Esophagus (tissue), 2 donors: ENCODE measurements around the gene ADAM10. TPM values are rescaled to one million over a fixed set of nuclear protein-coding genes. Genes with fewer than 3 reads are reported as not detected.
"Not testable (repeated sequence)": the region's sequence is repeated elsewhere in the genome, so short reads cannot be mapped to it uniquely, and the experiment has no call there.

Experiments used
- H3K27ac ChIP-seq, 2 donors: one replicate each; pipeline ENCODE4 v1.5.1; 2013; ENCODE audit warnings: low read depth in 2 of 2, mild to moderate bottlenecking in 2 of 2, inconsistent platforms in 1 of 2, low read length in 1 of 2, moderate library complexity in 1 of 2
- H3K27me3 ChIP-seq, 2 donors: one replicate each; pipeline ENCODE4 v1.6.1; 2013; ENCODE audit warnings: low read length in 2 of 2, control low read depth in 1 of 2, mild to moderate bottlenecking in 1 of 2; ENCODE audit not compliant: insufficient read depth in 2 of 2, control insufficient read depth in 1 of 2
- H3K36me3 ChIP-seq, 2 donors: one replicate each; pipeline ENCODE4 v1.6.1; 2013; ENCODE audit warnings: low read length in 1 of 2; ENCODE audit not compliant: control insufficient read depth in 2 of 2, insufficient read depth in 2 of 2
- H3K4me1 ChIP-seq, 2 donors: one replicate each; pipeline ENCODE4 v1.6.1; 2013; ENCODE audit warnings: low read length in 1 of 2; ENCODE audit not compliant: control insufficient read depth in 2 of 2, insufficient read depth in 2 of 2
- H3K4me3 ChIP-seq, 2 donors: one replicate each; pipeline ENCODE4 v1.5.1; 2013; ENCODE audit warnings: low read length in 2 of 2, mild to moderate bottlenecking in 2 of 2, low read depth in 1 of 2, moderate library complexity in 1 of 2
- H3K9me3 ChIP-seq, 2 donors: one replicate each; pipeline ENCODE4 v1.6.1; 2013; ENCODE audit warnings: mild to moderate bottlenecking in 2 of 2, low read depth in 1 of 2, low read length in 1 of 2, moderate library complexity in 1 of 2; ENCODE audit not compliant: control insufficient read depth in 2 of 2, insufficient read depth in 1 of 2
- WGBS, 2 donors: extraction: QIAGEN DNeasy Blood & Tissue Kit; methylation state at CpG; one replicate each; pipeline ENCODE4 v1.1.7; 2013; 5-methylcytosine and 5-hydroxymethylcytosine counted together
- polyA plus RNA-seq, 2 donors: library from polyadenylated mRNA; stranded (reverse); fragments of 200-250 nt; gene quantifications; one replicate each; pipeline ENCODE4 v1.2.3, GENCODE V29; 2013
- donor health status: healthy with polysubstance abuse.
- donor health status: Bipolar disorder and iron deficiency.

ADAM10 gene
- polyA plus RNA-seq, 2 donors = 9.7 to 16.0 TPM

GRCh38 chr15:58627701-58628100 is 121.8 kb downstream of the ADAM10 start:
- no peaks in the 10 kb centered on the region for H3K4me1 ChIP-seq
- H3K27me3 ChIP-seq = no peaks in the 10 kb centered on the region
- no peaks in the 10 kb centered on the region for H3K9me3 ChIP-seq
- WGBS, 2 donors = 20% methylated on average over 1 of the region's 1 CpG
- no peaks in the 10 kb centered on the region for H3K36me3 ChIP-seq
- no peak overlapping the region for H3K27ac ChIP-seq
- H3K4me3 ChIP-seq = no peak overlapping the region

- H3K4me3 ChIP-seq = no peak overlapping the region
- 85 to 92% methylated on average over 2 of the region's 2 CpGs for WGBS, 2 donors
- H3K4me1 ChIP-seq = no peaks in the 10 kb centered on the region
- H3K27me3 ChIP-seq = no peaks in the 10 kb centered on the region
- H3K27ac ChIP-seq = no peak overlapping the region
- H3K9me3 ChIP-seq = no peaks in the 10 kb centered on the region
- no peaks in the 10 kb centered on the region for H3K36me3 ChIP-seq
These were observed 122.5 kb downstream of the ADAM10 start for GRCh38 chr15:58627046-58627445.

GRCh38 chr15:58626378-58626777 is 123.1 kb downstream of the ADAM10 start:
- H3K9me3 ChIP-seq = no peaks in the 10 kb centered on the region
- no peak overlapping the region for H3K27ac ChIP-seq
- H3K4me1 ChIP-seq = no peaks in the 10 kb centered on the region
- H3K36me3 ChIP-seq = no peaks in the 10 kb centered on the region
- no peaks in the 10 kb centered on the region for H3K27me3 ChIP-seq
- no peak overlapping the region for H3K4me3 ChIP-seq
- WGBS, 2 donors = 98% methylated on average over 3 of the region's 3 CpGs

GRCh38 chr15:58622877-58623276 is 126.6 kb downstream of the ADAM10 start:
- H3K4me3 ChIP-seq = no peak overlapping the region
- WGBS, 2 donors = 94 to 96% methylated on average over 3 of the region's 3 CpGs
- H3K9me3 ChIP-seq = no peaks in the 10 kb centered on the region
- no peaks in the 10 kb centered on the region for H3K4me1 ChIP-seq
- no peaks in the 10 kb centered on the region for H3K36me3 ChIP-seq
- no peak overlapping the region for H3K27ac ChIP-seq
- no peaks in the 10 kb centered on the region for H3K27me3 ChIP-seq

GRCh38 chr15:58620268-58620667 is 129.2 kb downstream of the ADAM10 start:
- not testable (repeated sequence) for H3K27me3 ChIP-seq, H3K9me3 ChIP-seq, H3K4me1 ChIP-seq, H3K36me3 ChIP-seq, H3K27ac ChIP-seq, H3K4me3 ChIP-seq

- Histone ChIP-seq H3K27ac (no peak overlapping the region), H3K36me3 (no peaks in the 10 kb centered on the region), H3K4me1 (peaks cover 0 to 6% of the 10 kb centered on the region in 2 donors), H3K9me3 (peaks cover 0 to 2% of the 10 kb centered on the region in 2 donors), H3K27me3 (no peaks in the 10 kb centered on the region), H3K4me3 (no peak overlapping the region)
- WGBS, 2 donors = 98 to 100% methylated on average over 1 of the region's 1 CpG
These were observed 133.3 kb downstream of the ADAM10 start for GRCh38 chr15:58616171-58616570.

- Histone ChIP-seq H3K27me3 (no peaks in the 10 kb centered on the region), H3K36me3 (peaks cover 0 to 2% of the 10 kb centered on the region in 2 donors), H3K27ac (no peak overlapping the region), H3K4me1 (peaks cover 0 to 6% of the 10 kb centered on the region in 2 donors), H3K9me3 (peaks cover 0 to 2% of the 10 kb centered on the region in 2 donors), H3K4me3 (no peak overlapping the region)
- 81 to 88% methylated on average over 6 of the region's 6 CpGs for WGBS, 2 donors
These were observed 137.5 kb downstream of the ADAM10 start for GRCh38 chr15:58611731-58612676.

- Histone ChIP-seq H3K4me3 (no peak overlapping the region), H3K27ac (no peak overlapping the region), H3K4me1 (peaks cover 0 to 6% of the 10 kb centered on the region in 2 donors), H3K9me3 (peaks cover 0 to 2% of the 10 kb centered on the region in 2 donors), H3K36me3 (peaks cover 0 to 2% of the 10 kb centered on the region in 2 donors), H3K27me3 (no peaks in the 10 kb centered on the region)
- WGBS, 2 donors = 82 to 92% methylated on average over 1 of the region's 1 CpG
These were observed 140.8 kb downstream of the ADAM10 start for GRCh38 chr15:58608711-58609110.

GRCh38 chr15:58608129-58608590 is 141.3 kb downstream of the ADAM10 start:
- H3K36me3 ChIP-seq = peaks cover 0 to 2% of the 10 kb centered on the region in 2 donors
- peaks cover 0 to 6% of the 10 kb centered on the region in 2 donors for H3K4me1 ChIP-seq
- H3K27me3 ChIP-seq = no peaks in the 10 kb centered on the region
- no peak overlapping the region for H3K27ac ChIP-seq
- WGBS, 2 donors = 84 to 89% methylated on average over 5 of the region's 5 CpGs
- H3K9me3 ChIP-seq = peaks cover 0 to 2% of the 10 kb centered on the region in 2 donors
- H3K4me3 ChIP-seq = no peak overlapping the region
